CD4-positive, alpha-beta T cell treated with Interleukin-2 at 100 ng/mL for 4 hours (primary cell): ENCODE measurements around the gene HYAL2.
"Not testable (repeated sequence)": the region's sequence is repeated elsewhere in the genome, so short reads cannot be mapped to it uniquely, and the experiment has no call there.

Experiments used
- DNase-seq: peaks from one replicate; pipeline ENCODE4 v3.0.0-alpha.2; 2020; ENCODE audit warnings: low spot score

The HYAL2 gene

GRCh38 chr3:50290161-50290641, 32.3 kb downstream of the HYAL2 start:
- DNase-seq = no peak

DNA sequence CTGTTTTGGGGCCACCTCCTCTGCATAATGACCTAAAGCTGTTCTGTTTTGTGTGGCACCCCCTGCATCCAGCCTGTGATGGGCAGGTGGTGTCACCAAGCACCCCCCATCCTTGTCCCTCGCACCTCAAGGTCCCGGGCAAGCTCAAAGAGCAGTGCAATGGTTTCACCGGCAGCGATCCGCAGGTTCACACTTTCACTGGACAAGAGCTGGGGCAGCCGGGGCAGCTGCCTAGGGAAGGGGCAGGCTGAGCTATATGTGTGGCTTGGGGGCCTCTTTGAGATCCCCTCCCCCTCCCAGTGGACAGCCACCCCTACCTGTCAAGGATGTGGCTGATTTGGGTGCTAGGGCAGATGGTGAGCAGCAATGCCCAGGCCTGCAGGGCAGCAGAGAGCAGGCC, 33.4 kb downstream of the HYAL2 start:
- DNase-seq = no peak

- no peak for DNase-seq
Measured at GRCh38 chr3:50288387-50289007, 34.0 kb downstream of the HYAL2 start.

GRCh38 chr3:50287262-50287661, 35.3 kb downstream of the HYAL2 start:
- no peak for DNase-seq

DNA sequence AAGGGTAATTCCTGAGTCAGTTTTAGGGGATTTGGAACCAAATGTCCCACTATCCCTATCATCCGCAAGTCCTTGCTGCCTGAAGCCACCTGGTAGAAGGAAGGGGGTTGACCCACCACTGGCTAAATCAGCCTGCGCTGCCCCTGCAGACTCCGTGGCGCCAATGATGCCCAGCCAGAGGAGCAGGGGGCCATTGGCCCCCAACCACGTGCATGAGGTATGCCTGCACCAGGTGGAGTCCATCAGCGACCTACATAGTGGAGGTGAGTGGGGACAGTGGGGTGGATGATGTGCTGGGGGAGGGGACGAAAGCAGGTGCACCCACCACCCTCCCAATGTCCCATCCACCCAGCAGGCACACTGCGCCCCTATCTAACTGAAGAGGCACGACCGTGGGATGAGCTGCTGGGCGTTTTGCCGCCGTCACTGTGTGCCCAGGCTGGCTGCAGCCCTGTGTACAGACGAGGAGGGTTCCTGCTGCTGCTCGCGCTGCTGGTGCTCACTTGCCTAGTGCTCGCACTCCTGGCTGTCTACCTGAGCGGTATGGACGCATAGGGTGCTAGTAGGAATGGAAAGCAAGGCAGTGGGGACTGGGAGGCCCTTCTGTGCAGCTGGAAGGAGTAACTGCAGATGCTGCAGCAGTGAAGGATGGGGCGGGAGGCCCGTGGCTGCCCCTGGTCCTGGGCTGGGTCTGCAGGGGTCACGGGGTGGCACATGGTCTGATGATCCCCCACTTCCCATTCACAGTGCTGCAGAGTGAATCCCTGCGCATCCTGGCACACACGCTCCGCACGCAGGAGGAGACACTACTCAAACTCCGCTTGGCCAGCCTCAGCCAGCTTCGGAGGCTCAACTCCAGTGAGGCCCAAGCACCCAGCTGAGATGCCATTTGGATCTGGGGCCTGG, 36.0 kb downstream of the HYAL2 start:
- DNase-seq = no peak

GRCh38 chr3:50284121-50284520, 38.4 kb downstream of the HYAL2 start:
- DNase-seq = not testable (repeated sequence)

DNA sequence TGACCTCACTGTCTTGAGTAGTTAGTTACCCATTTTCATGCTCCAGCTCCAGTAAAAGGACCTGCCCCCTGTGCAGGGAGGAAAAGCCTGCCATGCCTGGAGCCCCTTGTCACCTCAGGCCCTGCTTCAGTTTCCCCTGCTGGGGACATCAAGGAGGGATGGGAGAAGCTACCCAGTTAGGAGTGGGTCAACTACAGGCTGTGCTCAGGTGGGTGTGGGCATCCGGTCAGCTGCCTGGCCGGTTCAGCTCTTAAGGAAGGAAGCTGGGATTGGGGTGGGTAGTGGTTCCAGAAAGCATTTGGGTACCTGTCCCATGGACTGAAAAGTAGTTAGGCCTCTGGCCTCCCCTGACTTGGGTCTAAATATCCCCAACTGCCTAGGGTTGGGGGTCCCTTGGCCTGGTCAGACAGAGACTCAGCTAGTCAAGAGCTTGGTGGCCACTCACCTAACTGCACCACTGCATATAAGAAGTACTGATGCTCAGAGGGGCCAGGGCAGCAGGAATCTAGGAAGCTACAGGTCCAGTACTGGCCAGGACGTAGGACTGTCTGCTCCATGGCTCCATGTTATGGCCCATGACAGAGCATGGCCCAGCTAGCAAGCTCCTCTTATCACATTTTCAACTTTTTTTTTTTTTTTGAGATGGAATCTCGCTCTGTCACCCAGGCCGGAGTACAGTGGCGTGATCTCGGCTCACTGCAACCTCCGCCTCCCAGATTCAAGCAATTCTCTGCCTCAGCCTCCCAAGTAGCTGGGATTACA, 43.1 kb downstream of the HYAL2 start:
- DNase-seq = no peak

DNA sequence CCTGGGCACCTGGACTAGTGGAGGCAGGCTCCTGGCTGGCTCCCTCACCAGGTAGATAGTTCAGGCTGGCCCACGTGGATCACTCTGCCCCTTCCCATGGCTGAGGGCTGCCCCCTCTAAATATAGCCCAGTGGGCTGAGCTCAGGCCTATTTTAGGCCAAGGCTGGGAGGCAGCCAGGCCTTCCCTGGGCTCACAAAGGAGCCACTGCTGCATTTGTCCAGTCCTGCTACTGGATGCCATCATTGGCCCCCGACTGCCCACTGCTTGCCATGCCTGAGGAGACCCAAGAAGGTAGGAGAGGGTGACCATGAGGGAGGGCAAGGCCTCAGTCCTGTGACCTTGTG, 43.7 kb downstream of the HYAL2 start, which contains the start of gene LSMEM2:
TSS of gene LSMEM2 (plus strand) at position 208 of the 345 bp plus-strand sequence. CDS start at position 235, 27 bp downstream.
- DNase-seq = no peak

DNA sequence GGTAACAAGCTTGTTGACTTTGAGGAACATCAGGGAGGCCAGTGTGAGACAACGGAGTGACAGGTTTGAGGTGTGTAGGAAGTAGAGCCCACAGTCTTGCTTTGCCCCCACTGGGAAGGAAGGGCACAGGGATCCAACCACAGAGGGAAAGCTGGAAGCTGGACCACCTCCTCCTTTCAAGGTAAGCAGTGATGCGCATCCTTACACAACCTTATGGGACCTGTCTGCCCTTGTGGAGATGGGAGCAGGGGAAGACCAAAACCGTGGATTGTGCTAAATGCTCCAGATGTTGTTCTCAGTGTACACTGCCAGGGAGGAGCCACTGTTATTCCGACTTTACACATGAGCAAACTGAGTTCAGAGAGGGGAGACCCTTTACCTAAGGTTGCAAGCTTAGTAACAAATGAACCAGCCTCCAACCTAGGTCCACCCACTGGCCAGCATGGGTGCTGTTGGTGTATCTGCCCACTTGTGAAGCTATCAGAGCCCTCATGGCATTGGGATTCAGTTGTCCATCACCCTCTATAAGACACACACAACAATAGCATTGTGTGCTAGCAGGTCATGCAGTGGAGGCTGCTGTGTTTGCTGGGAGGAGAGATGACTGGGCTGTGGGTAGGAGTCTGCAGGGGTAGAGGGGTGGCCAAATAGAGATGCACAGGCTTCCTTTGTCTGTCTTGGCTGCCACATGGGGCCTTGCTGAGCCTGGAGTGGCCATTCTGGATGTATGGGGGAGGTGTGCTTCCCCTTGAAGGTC, 44.2 kb downstream of the HYAL2 start:
- DNase-seq = no peak

DNA sequence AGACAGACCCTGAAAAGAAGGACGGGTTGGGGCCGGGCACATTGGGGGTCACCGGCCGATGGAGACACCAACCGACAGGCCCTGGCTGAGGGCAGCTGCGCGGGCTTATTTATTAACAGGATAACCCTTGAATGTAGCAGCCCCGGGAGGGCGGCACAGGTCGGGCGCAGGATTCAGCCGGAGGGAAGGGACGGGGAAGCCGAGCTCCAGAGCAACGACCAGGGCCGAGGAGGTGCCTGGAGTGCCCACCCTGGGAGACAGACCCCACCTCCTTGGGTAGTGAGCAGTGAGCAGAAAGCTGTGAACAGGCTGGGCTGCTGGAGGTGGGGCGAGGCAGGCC, 45.8 kb downstream of the HYAL2 start:
- DNase-seq = no peak

GRCh38 chr3:50275996-50276761, 46.4 kb downstream of the HYAL2 start:
- no peak for DNase-seq

- DNase-seq = no peak
Measured at GRCh38 chr3:50275141-50275995, 47.2 kb downstream of the HYAL2 start.

GRCh38 chr3:50274371-50275104, 48.0 kb downstream of the HYAL2 start:
- peak; percentile 67 for DNase-seq

GRCh38 chr3:50273689-50274065, 48.9 kb downstream of the HYAL2 start:
- no peak for DNase-seq

DNA sequence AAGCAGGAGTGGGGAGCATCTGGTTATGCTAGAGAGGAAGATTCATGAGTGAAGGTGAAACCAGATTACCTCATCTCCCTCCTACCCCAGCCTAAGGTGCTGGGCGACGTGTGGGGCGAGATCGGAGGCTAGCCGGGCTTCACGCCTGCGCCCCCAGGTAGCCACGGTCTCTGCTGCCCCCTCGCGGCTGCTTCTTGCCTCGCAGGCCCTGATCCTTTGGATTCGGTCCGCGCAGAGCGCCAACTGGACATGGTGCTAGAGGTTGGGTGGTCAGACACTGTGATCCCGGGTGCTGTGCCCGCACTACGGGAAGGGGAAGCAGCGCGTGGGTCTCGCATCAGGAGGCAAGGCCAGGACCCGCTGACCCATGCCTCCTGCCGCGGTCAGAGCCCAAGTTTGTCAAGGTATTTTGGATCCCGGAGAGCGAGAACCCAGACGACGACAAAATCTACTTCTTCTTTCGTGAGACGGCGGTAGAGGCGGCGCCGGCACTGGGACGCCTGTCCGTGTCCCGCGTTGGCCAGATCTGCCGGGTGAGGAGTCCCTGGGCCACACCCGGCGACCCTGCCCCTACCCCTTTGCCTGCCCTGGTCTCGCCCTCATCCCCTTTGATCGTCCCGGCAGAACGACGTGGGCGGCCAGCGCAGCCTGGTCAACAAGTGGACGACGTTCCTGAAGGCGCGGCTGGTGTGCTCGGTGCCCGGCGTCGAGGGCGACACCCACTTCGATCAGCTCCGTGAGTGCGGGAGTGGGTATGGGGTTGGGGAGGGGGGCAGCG, 49.4 kb downstream of the HYAL2 start:
- DNase-seq = peak; percentile 87

GRCh38 chr3:50272538-50272910, 50.0 kb downstream of the HYAL2 start:
- not testable (repeated sequence) for DNase-seq

DNA sequence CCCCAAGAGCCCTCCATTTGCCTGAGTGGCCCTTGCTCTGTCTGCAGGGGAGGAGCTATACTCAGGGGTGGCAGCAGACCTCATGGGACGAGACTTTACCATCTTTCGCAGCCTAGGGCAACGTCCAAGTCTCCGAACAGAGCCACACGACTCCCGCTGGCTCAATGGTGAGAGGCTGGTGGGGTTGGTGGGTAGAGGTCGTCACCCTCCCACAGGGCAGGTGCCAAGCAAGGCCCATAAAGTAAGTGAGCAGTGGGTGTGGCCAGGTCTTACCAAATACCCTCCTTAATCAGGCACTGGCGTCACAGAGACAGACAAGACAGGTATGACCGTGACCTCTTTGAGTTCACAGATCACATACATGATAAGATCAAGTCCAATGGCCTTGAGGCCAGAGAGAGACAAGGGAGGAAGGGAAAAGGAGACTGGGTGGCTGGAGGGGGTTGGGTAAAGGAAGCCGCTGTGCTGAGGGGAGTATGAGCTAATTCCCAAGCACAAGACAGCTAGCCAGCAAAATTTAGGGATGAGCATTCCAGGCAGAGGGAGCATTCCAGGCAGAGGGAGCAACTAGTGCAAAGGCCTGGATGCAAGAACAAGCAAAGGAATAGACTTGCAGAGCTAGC, 51.1 kb downstream of the HYAL2 start:
- DNase-seq = no peak
